ENCODE results near the gene ATG4B.

- TF ChIP-seq PATZ1 (CRISPR knock-in tag; IDR thresholded peaks at IDR 0.05; ENCODE audit: borderline replicate concordance) (no peak), TOX (CRISPR knock-in tag; IDR thresholded peaks at IDR 0.05; ENCODE audit: borderline replicate concordance) (no peak), OSR1 (CRISPR knock-in tag; IDR thresholded peaks at IDR 0.05) (no peak), ZNF8 (CRISPR knock-in tag; IDR thresholded peaks at IDR 0.05) (no peak)
Observed at GRCh38 chr2:241620419-241620769, 17.1 kb upstream of the ATG4B start.

All from SK-N-SH treated with all-trans-retinoic acid at 6 μM for 48 hours (cell line).